Smooth muscle cell (in vitro differentiated cells): Measurements from ENCODE around the gene MTRF1. TPM values are rescaled to one million over a fixed set of nuclear protein-coding genes. Genes with fewer than 3 reads are reported as not detected.
A peak's percentile ranks its signal among the peaks of the same experiment; 100 is the strongest.

Experiments used
- DNase-seq: peaks from one replicate; lab custom pipeline; 2025; ENCODE audit not compliant: unreplicated experiment; lab: John Stamatoyannopoulos, UW
- H2AFZ ChIP-seq: fragments of 200-600 bp; sonication (generic); 2 replicates; pipeline ENCODE4 v1.6.0; 2016; ENCODE audit warnings: antibody characterized with exemption, low read depth, mild to moderate bottlenecking
- H3F3A ChIP-seq: fragments of 200-600 bp; sonication (generic); 2 replicates; pipeline ENCODE4 v1.6.0; 2017; ENCODE audit warnings: antibody characterized with exemption, low read depth
- H3K27ac ChIP-seq: fragments of 200-600 bp; sonication (generic); 2 replicates; pipeline ENCODE4 v1.5.1; 2016; ENCODE audit warnings: low read depth, mild to moderate bottlenecking
- H3K27me3 ChIP-seq: fragments of 200-600 bp; sonication (generic); 2 replicates; pipeline ENCODE4 v1.6.1; 2016; ENCODE audit warnings: low read depth, mild to moderate bottlenecking
- H3K36me3 ChIP-seq: fragments of 200-600 bp; sonication (generic); 2 replicates; pipeline ENCODE4 v1.5.1; 2016; ENCODE audit warnings: low read depth
- H3K4me1 ChIP-seq: fragments of 200-600 bp; sonication (generic); 2 replicates; pipeline ENCODE4 v1.5.1; 2016; ENCODE audit warnings: low read depth
- H3K4me2 ChIP-seq: fragments of 200-600 bp; sonication (generic); 2 replicates; pipeline ENCODE4 v1.6.0; 2016; ENCODE audit warnings: mild to moderate bottlenecking
- H3K4me3 ChIP-seq: fragments of 200-600 bp; sonication (generic); 2 replicates; pipeline ENCODE4 v1.5.1; 2016; ENCODE audit warnings: mild to moderate bottlenecking
- H3K79me2 ChIP-seq: fragments of 200-600 bp; sonication (generic); 2 replicates; pipeline ENCODE4 v1.6.0; 2016; ENCODE audit warnings: low read depth, mild to moderate bottlenecking
- H3K9ac ChIP-seq: fragments of 200-600 bp; sonication (generic); 2 replicates; pipeline ENCODE4 v1.6.0; 2016; ENCODE audit warnings: low read depth
- H3K9me3 ChIP-seq: fragments of 200-600 bp; sonication (generic); replicated peaks from 2 replicates; pipeline ENCODE4 v1.5.1; 2016; ENCODE audit warnings: low read depth
- H4K20me1 ChIP-seq: fragments of 200-600 bp; sonication (generic); 2 replicates; pipeline ENCODE4 v1.6.0; 2016; ENCODE audit warnings: low read depth
- CTCF ChIP-seq: fragments of 200-600 bp; sonication (generic); IDR thresholded peaks from 2 replicates; pipeline ENCODE4 v1.5.1; 2017; ENCODE audit warnings: borderline replicate concordance, mild to moderate bottlenecking, antibody characterized with exemption; ENCODE audit not compliant: insufficient read depth, poor library complexity, severe bottlenecking
- WGBS: methylation state at CpG from one replicate; pipeline ENCODE4 v1.1.7; 2016; ENCODE audit warnings: low lambda C conversion rate; 5-methylcytosine and 5-hydroxymethylcytosine counted together
- polyA plus RNA-seq: library from polyadenylated mRNA; unstranded; fragments of >200 nt; fragmentation: Nextera tagmentation; extraction: Ambion mirVana; gene quantifications from 2 replicates; pipeline ENCODE4 v1.2.1, GENCODE V29; 2016
- total RNA-seq: library from RNA; depleted of rRNA; stranded (reverse); fragments of >200 nt; gene quantifications from 2 replicates; pipeline ENCODE4 v1.2.3, GENCODE V29; 2014

The MTRF1 gene
- total and polyA plus RNA-seq, 2 experiments from 2014 or later: 4.7 to 6.5 TPM

- no peak for DNase-seq
- Histone ChIP-seq H3K4me1 (peaks cover 7% of the 10 kb centered on the region), H3K27me3 (no peaks in the 10 kb centered on the region), H4K20me1 (no peaks in the 10 kb centered on the region), H3K9me3 (no peaks in the 10 kb centered on the region), H2AFZ (no peak overlapping the region), H3K4me2 (no peak overlapping the region), H3K9ac (no peak overlapping the region), H3K79me2 (no peaks in the 10 kb centered on the region), H3K27ac (no peak overlapping the region), H3K36me3 (no peaks in the 10 kb centered on the region), H3K4me3 (no peak overlapping the region), H3F3A (no peaks in the 10 kb centered on the region)
- TF ChIP-seq CTCF: no peak
These were observed 67.4 kb downstream of the MTRF1 start for GRCh38 chr13:41196011-41196410.

- Histone ChIP-seq H3K27ac (peak within 1 kb of the TSS; percentile 77), H3K9ac (peak within 1 kb of the TSS; percentile 57), H3K36me3 (no peaks in the 10 kb centered on the region), H3K79me2 (no peaks in the 10 kb centered on the region), H3K9me3 (no peaks in the 10 kb centered on the region), H3K27me3 (no peaks in the 10 kb centered on the region), H3K4me2 (peak within 1 kb of the TSS; percentile 86), H3K4me1 (peaks cover 7% of the 10 kb centered on the region), H3F3A (no peaks in the 10 kb centered on the region), H4K20me1 (no peaks in the 10 kb centered on the region), H3K4me3 (peak within 1 kb of the TSS; percentile 47), H2AFZ (peak within 1 kb of the TSS; percentile 87)
- peak; percentile 82 for DNase-seq
- TF ChIP-seq CTCF: no peak
- 21% methylated on average over 65 of the region's 66 CpGs for WGBS
These were observed 69.2 kb downstream of the MTRF1 start, which contains the start of gene KBTBD7 for GRCh38 chr13:41193919-41194824. TSS of gene KBTBD7 (minus strand) at chr13:41194569. CDS start at chr13:41194257, 312 bp downstream.

- peak overlapping the region; percentile 86 for H3K4me2 ChIP-seq
- no peak for DNase-seq
- H4K20me1 ChIP-seq: no peaks in the 10 kb centered on the region
- no peaks in the 10 kb centered on the region for H3K79me2 ChIP-seq
- H3K4me3 ChIP-seq: peak overlapping the region; percentile 47
- H3K4me1 ChIP-seq: peaks cover 7% of the 10 kb centered on the region
- H3K9ac ChIP-seq: no peak overlapping the region
- no peaks in the 10 kb centered on the region for H3K9me3 ChIP-seq
- no peak for TF ChIP-seq CTCF
- H3K27ac ChIP-seq: no peak overlapping the region
- H2AFZ ChIP-seq: no peak overlapping the region
- H3K36me3 ChIP-seq: no peaks in the 10 kb centered on the region
- H3K27me3 ChIP-seq: no peaks in the 10 kb centered on the region
- WGBS: 99% methylated on average over 18 of the region's 18 CpGs
- H3F3A ChIP-seq: no peaks in the 10 kb centered on the region
These were observed 69.9 kb downstream of the MTRF1 start for GRCh38 chr13:41193469-41193868.
